ENCODE results near the gene AQP10. TPM values are rescaled to one million over a fixed set of nuclear protein-coding genes. Genes with fewer than 3 reads are reported as not detected.

The AQP10 gene
- total and polyA plus RNA-seq, 10 of the 15 experiments (the other 5 are each of a cell fraction or from before 2014, with no cell fraction given) = not detected

GRCh38 chr1:154304664-154305337, 16.1 kb upstream of the AQP10 start (continued):
- TF ChIP-seq, protein P1, sequence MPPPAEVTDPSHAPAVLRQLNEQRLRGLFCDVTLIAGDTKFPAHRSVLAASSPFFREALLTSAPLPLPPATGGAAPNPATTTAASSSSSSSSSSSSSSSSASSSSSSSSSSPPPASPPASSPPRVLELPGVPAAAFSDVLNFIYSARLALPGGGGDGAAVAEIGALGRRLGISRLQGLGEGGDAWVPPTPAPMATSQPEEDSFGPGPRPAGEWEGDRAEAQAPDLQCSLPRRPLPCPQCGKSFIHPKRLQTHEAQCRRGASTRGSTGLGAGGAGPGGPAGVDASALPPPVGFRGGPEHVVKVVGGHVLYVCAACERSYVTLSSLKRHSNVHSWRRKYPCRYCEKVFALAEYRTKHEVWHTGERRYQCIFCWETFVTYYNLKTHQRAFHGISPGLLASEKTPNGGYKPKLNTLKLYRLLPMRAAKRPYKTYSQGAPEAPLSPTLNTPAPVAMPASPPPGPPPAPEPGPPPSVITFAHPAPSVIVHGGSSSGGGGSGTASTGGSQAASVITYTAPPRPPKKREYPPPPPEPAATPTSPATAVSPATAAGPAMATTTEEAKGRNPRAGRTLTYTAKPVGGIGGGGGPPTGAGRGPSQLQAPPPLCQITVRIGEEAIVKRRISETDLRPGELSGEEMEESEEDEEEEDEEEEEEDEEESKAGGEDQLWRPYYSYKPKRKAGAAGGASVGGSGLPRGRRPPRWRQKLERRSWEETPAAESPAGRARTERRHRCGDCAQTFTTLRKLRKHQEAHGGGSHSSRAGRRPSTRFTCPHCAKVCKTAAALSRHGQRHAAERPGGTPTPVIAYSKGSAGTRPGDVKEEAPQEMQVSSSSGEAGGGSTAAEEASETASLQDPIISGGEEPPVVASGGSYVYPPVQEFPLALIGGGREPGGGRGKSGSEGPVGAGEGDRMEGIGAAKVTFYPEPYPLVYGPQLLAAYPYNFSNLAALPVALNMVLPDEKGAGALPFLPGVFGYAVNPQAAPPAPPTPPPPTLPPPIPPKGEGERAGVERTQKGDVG (CRISPR knock-in tag; IDR thresholded peaks at IDR 0.05) = no peak
- TF ChIP-seq, protein P2, sequence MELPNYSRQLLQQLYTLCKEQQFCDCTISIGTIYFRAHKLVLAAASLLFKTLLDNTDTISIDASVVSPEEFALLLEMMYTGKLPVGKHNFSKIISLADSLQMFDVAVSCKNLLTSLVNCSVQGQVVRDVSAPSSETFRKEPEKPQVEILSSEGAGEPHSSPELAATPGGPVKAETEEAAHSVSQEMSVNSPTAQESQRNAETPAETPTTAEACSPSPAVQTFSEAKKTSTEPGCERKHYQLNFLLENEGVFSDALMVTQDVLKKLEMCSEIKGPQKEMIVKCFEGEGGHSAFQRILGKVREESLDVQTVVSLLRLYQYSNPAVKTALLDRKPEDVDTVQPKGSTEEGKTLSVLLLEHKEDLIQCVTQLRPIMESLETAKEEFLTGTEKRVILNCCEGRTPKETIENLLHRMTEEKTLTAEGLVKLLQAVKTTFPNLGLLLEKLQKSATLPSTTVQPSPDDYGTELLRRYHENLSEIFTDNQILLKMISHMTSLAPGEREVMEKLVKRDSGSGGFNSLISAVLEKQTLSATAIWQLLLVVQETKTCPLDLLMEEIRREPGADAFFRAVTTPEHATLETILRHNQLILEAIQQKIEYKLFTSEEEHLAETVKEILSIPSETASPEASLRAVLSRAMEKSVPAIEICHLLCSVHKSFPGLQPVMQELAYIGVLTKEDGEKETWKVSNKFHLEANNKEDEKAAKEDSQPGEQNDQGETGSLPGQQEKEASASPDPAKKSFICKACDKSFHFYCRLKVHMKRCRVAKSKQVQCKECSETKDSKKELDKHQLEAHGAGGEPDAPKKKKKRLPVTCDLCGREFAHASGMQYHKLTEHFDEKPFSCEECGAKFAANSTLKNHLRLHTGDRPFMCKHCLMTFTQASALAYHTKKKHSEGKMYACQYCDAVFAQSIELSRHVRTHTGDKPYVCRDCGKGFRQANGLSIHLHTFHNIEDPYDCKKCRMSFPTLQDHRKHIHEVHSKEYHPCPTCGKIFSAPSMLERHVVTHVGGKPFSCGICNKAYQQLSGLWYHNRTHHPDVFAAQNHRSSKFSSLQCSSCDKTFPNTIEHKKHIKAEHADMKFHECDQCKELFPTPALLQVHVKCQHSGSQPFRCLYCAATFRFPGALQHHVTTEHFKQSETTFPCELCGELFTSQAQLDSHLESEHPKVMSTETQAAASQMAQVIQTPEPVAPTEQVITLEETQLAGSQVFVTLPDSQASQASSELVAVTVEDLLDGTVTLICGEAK (IDR thresholded peaks at IDR 0.05; ENCODE audit: borderline replicate concordance) = no peak
- TF ChIP-seq RELA (IDR thresholded peaks at IDR 0.05; ENCODE audit: borderline replicate concordance, partially characterized antibody) (peak; percentile 14), ZBED1 (IDR thresholded peaks at IDR 0.05; ENCODE audit: borderline replicate concordance) (peak; percentile 27; the same call in 1 of the 2 replicates), NR2F1 (conservative IDR thresholded peaks at IDR 0.05) (no peak)

Measured in GM12878 (cell line).